Measurements from ENCODE around the gene ZNF883.
A peak's percentile ranks its signal among the peaks of the same experiment; 100 is the strongest.

Gene ZNF883

DNA sequence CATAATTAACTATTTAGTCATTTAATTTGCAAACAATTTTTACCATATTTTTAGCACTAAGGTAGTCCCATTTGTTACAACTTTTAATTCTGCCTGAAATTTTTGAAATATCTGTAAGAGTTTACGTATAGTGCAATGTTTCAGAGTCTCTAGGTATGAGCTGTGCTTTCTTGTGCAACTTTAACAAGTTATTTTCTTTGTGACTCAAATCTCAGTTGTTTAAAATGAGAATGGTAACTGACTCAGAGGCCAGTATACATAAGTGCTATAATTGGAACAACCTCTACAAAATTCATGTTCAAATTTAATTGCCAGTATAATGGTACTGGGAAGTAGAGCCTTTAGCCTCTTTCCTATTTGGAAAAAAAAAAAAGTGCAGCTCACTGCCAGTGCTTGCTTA, 14.2 kb upstream of the ZNF883 start:
- no peaks in the 10 kb centered on the region for H3K4me1 Mint-ChIP-seq
- TF ChIP-seq, protein P1, sequence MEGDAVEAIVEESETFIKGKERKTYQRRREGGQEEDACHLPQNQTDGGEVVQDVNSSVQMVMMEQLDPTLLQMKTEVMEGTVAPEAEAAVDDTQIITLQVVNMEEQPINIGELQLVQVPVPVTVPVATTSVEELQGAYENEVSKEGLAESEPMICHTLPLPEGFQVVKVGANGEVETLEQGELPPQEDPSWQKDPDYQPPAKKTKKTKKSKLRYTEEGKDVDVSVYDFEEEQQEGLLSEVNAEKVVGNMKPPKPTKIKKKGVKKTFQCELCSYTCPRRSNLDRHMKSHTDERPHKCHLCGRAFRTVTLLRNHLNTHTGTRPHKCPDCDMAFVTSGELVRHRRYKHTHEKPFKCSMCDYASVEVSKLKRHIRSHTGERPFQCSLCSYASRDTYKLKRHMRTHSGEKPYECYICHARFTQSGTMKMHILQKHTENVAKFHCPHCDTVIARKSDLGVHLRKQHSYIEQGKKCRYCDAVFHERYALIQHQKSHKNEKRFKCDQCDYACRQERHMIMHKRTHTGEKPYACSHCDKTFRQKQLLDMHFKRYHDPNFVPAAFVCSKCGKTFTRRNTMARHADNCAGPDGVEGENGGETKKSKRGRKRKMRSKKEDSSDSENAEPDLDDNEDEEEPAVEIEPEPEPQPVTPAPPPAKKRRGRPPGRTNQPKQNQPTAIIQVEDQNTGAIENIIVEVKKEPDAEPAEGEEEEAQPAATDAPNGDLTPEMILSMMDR (IDR thresholded peaks at IDR 0.05; ENCODE audit: unreplicated experiment in 3 of 3) = no peak

DNA sequence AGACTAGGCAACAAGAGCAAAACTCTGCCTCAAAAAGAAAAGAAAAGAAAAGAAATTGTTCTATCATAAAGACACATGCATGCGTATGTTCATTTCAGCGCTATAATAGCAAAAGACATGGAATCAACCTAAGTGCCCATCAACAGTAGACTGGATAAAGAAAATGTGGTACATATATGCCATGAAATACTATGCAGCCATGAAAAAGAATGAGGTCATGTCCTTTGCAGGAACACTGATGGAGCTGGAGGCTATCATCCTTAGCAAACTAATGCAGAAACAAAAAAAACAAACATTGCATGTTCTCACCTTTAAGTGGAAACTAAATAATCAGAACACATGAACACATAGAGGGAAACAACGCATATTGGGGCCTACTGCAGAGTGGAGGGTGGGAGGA, 6.3 kb upstream of the ZNF883 start:
- H3K36me3 Mint-ChIP-seq (ENCODE audit: low read depth) = no peaks in the 10 kb centered on the region
- peaks cover 60% of the 10 kb centered on the region for H3K9me3 Mint-ChIP-seq
- peaks cover 8% of the 10 kb centered on the region for H3K27me3 Mint-ChIP-seq (ENCODE audit: low read depth)
- H3K27ac Mint-ChIP-seq = no peak overlapping the region
- TF ChIP-seq, protein P1 (IDR thresholded peaks at IDR 0.05; ENCODE audit: unreplicated experiment in 3 of 3) = no peak
- no peak overlapping the region for H3K4me3 Mint-ChIP-seq
- H3K4me1 Mint-ChIP-seq = no peaks in the 10 kb centered on the region

More for the DNA sequence above, 14.2 kb upstream of the ZNF883 start:
- Mint-ChIP-seq H3K36me3 (ENCODE audit: low read depth) (no peaks in the 10 kb centered on the region), H3K27me3 (ENCODE audit: low read depth) (peaks cover 4% of the 10 kb centered on the region), H3K4me3 (no peak overlapping the region), H3K27ac (no peak overlapping the region), H3K9me3 (peaks cover 48% of the 10 kb centered on the region)

DNA sequence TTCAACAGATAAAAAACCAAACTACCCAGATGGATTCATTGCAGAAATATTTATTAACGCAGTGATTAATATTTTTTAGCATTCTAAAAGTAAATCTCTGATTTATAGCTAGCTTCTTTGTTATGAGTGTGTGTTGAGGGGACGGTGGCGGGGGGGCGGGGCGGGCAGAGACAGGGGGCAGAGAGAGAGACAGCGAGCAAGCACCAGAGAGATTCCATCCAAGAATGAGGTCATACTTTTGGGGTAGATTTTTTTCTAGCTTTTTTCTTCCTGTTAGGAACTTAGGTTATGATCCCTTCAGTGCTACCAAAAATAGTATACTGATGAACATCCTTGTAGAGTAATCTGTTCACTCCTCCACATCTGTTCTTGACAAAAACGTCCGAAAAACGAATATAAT, 500 bp upstream of the ZNF883 start:
- TF ChIP-seq, protein P1 (IDR thresholded peaks at IDR 0.05; ENCODE audit: unreplicated experiment in 3 of 3) = no peak
- H3K4me1 Mint-ChIP-seq = peaks cover 4% of the 10 kb centered on the region
- H3K9me3 Mint-ChIP-seq = peaks cover 51% of the 10 kb centered on the region
- no peak overlapping the region for H3K27ac Mint-ChIP-seq
- H3K36me3 Mint-ChIP-seq (ENCODE audit: low read depth) = peaks cover 32% of the 10 kb centered on the region
- peaks cover 4% of the 10 kb centered on the region for H3K27me3 Mint-ChIP-seq (ENCODE audit: low read depth)
- peak overlapping the region; percentile 88 to 93 (median 92) for H3K4me3 Mint-ChIP-seq

DNA sequence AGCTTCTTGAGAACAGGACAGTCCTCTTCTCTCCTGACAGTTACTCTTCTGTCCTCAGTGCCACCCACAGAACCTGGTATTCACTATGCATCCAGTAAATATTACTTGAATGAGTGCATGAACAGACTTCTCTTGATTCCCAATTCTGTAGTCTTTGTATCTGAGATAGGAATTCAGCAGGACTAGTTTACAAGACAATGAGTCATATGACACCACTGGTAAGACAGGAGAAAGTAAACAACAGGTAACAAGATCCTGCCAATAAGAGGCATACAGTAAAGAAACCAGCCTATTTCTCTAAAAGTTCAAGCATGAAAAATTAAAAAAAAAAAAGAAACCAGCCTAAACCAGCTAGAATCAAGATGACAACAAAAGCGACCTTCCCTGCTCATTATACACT, 6.2 kb downstream of the ZNF883 start:
- Mint-ChIP-seq H3K4me3 (no peak overlapping the region), H3K9me3 (peaks cover 66% of the 10 kb centered on the region), H3K27me3 (ENCODE audit: low read depth) (no peaks in the 10 kb centered on the region), H3K27ac (no peak overlapping the region), H3K36me3 (ENCODE audit: low read depth) (peaks cover 73% of the 10 kb centered on the region), H3K4me1 (no peaks in the 10 kb centered on the region)
- TF ChIP-seq, protein P1 (IDR thresholded peaks at IDR 0.05; ENCODE audit: unreplicated experiment in 3 of 3) = no peak

DNA sequence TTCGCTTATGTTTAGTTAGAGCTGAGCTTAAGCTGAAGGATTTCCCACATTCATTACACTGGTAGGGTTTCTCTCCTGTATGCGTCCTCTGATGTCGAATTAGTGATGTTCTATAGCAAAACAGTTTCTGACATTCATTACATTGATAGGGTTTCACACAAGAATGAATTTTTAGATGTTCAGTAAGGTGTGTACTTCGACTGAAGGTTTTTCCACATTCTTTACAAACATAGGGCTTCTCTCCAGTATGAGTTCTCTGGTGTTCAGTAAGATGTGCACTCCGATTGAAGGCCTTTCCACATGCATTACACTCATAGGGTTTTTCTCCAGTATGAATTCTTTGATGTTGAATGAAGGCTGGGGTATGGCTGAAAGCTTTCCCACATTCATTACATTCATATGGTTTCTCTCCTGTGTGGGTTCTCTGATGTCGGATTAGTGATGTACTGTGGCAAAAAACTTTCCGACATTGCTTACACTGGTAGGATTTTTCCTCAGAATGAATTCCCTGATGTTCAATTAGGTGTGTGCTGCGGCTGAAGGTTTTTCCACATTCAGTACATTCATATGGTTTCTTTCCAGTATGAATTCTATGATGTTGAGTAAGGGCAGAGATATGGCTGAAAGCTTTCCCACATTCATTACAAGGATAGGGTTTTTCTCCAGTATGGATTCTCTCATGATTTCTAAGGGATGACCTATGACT, 14.6 kb downstream of the ZNF883 start:
- TF ChIP-seq, protein P1 (IDR thresholded peaks at IDR 0.05; ENCODE audit: unreplicated experiment in 3 of 3) = no peak
- H3K27me3 Mint-ChIP-seq (ENCODE audit: low read depth) = no peaks in the 10 kb centered on the region
- H3K27ac Mint-ChIP-seq = no peak overlapping the region
- peaks cover 66% of the 10 kb centered on the region for H3K36me3 Mint-ChIP-seq (ENCODE audit: low read depth)
- H3K4me1 Mint-ChIP-seq = no peaks in the 10 kb centered on the region
- peaks cover 75% of the 10 kb centered on the region for H3K9me3 Mint-ChIP-seq
- H3K4me3 Mint-ChIP-seq = no peak overlapping the region

DNA sequence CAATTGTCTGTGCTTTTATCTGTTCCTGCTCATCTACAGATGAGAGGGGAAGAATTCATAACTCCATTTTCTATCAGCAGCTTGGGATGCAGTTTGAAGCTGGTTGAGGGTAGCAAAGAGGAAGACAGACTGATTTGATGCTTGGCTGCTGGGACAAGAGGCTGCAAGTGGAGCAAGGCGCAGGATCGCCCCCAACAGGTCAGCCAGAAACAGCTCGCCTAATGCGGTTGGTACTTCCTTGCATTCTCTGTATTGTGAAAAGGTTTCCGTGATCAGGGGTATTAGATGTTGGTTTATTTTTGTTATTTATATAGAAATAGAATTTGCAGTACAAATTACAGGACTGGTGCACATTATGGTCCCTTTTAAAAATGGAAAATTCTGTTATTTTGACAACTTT, 40.6 kb downstream of the ZNF883 start:
- TF ChIP-seq, protein P1 (IDR thresholded peaks at IDR 0.05; ENCODE audit: unreplicated experiment in 3 of 3) = peak in 1 of 3 experiments; percentile 17
- Mint-ChIP-seq H3K36me3 (ENCODE audit: low read depth) (no peaks in the 10 kb centered on the region), H3K4me3 (no peak overlapping the region), H3K9me3 (no peaks in the 10 kb centered on the region), H3K27me3 (ENCODE audit: low read depth) (peaks cover 16% of the 10 kb centered on the region), H3K4me1 (no peaks in the 10 kb centered on the region), H3K27ac (no peak overlapping the region)
